Keratinocyte (primary cell): ENCODE results near the gene PLA2G4C. TPM values are rescaled to one million over a fixed set of nuclear protein-coding genes. Genes with fewer than 3 reads are reported as not detected.

Source experiments
- DNase-seq: peaks from one replicate; pipeline ENCODE4 v3.0.0-alpha.2; 2011; ENCODE audit warnings: low read depth, missing footprints, low spot score
- FAIRE-seq: peaks from 2 replicates; lab custom pipeline; 2011; peaks lifted over from hg19 to GRCh38; lab: Jason Lieb, UNC
- H2AFZ ChIP-seq: 2 replicates; pipeline ENCODE4 v1.6.0; 2012; ENCODE audit warnings: low read length, control low read depth, inconsistent platforms; ENCODE audit not compliant: control insufficient read depth
- H3K27ac ChIP-seq: 2 replicates; pipeline ENCODE4 v1.5.1; 2011; ENCODE audit warnings: low read length; ENCODE audit not compliant: control insufficient read depth, insufficient read depth
- H3K27me3 ChIP-seq: 3 replicates; pipeline ENCODE4 v1.6.0; 2011; ENCODE audit warnings: low read length; ENCODE audit not compliant: control insufficient read depth, insufficient read depth; ENCODE audit errors: extremely low read depth
- H3K36me3 ChIP-seq, 2 experiments: 2 replicates in 1 of 2; 3 replicates in 1 of 2; pipeline ENCODE4 v1.5.1; 2011; ENCODE audit warnings: low read length in 2 of 2, mild to moderate bottlenecking in 1 of 2; ENCODE audit not compliant: control insufficient read depth in 2 of 2, insufficient read depth in 2 of 2; ENCODE audit errors: extremely low read depth in 1 of 2
- H3K4me1 ChIP-seq: 3 replicates; pipeline ENCODE4 v1.5.1; 2011; ENCODE audit warnings: low read length; ENCODE audit not compliant: control insufficient read depth, insufficient read depth; ENCODE audit errors: extremely low read depth
- H3K4me2 ChIP-seq: 3 replicates; pipeline ENCODE4 v1.6.0; 2011; ENCODE audit warnings: low read depth, low read length; ENCODE audit not compliant: control insufficient read depth, insufficient read depth; ENCODE audit errors: extremely low read depth
- H3K4me3 ChIP-seq, 3 experiments: fragments of 200-600 bp in 1 of 3; sonication (generic) in 1 of 3; 2 replicates in 2 of 3; 3 replicates in 1 of 3; pipeline ENCODE4 v1.5.1; 2011 to 2016; ENCODE audit warnings: low read length in 3 of 3, mild to moderate bottlenecking in 3 of 3, control low read depth in 2 of 3, inconsistent platforms in 1 of 3, low read depth in 1 of 3, mixed read lengths in 1 of 3, mixed run types in 1 of 3, moderate library complexity in 1 of 3; ENCODE audit not compliant: control insufficient read depth in 2 of 3, insufficient read depth in 2 of 3; ENCODE audit errors: extremely low read depth in 1 of 3
- H3K79me2 ChIP-seq: 2 replicates; pipeline ENCODE4 v1.6.0; 2012; ENCODE audit warnings: low read length; ENCODE audit not compliant: control insufficient read depth, insufficient read depth
- H3K9ac ChIP-seq: 3 replicates; pipeline ENCODE4 v1.6.0; 2011; ENCODE audit warnings: low read length; ENCODE audit not compliant: control insufficient read depth, insufficient read depth; ENCODE audit errors: extremely low read depth
- H3K9me1 ChIP-seq: 3 replicates; pipeline ENCODE4 v1.6.0; 2011; ENCODE audit warnings: low read length; ENCODE audit not compliant: control insufficient read depth, insufficient read depth; ENCODE audit errors: extremely low read depth
- H3K9me3 ChIP-seq: 2 replicates; pipeline ENCODE4 v1.5.1; 2012; ENCODE audit warnings: low read depth, low read length; ENCODE audit not compliant: control insufficient read depth
- H4K20me1 ChIP-seq: 3 replicates; pipeline ENCODE4 v1.6.0; 2011; ENCODE audit warnings: low read length; ENCODE audit not compliant: control insufficient read depth, insufficient read depth; ENCODE audit errors: extremely low read depth
- CTCF ChIP-seq, 3 experiments: IDR thresholded peaks in 1 of 3; conservative IDR thresholded peaks in 1 of 3; optimal IDR thresholded peaks in 1 of 3; 2 replicates in 2 of 3; 3 replicates in 1 of 3; pipeline versions ENCODE3 to v1.5.1; 2011; ENCODE audit warnings: low read length in 3 of 3, mild to moderate bottlenecking in 3 of 3, moderate library complexity in 2 of 3, control low read depth in 1 of 3, inconsistent platforms in 1 of 3; ENCODE audit not compliant: insufficient read depth in 2 of 3; ENCODE audit errors: extremely low read depth in 1 of 3
- EZH2 ChIP-seq: IDR thresholded peaks from one replicate; pipeline ENCODE4 v1.6.1; 2012; ENCODE audit warnings: inconsistent platforms, mild to moderate bottlenecking, low read length, moderate library complexity
- dilution Hi-C: fragments of 300-500 bp; cut with MboI; formaldehyde crosslinking; loops from one replicate; pipeline ENCODE4 v1.7.0; 2020; ENCODE audit warnings: low sequenced_read_pairs; ENCODE audit not compliant: extremely low pct_ligation_motif_present
- polyA plus RNA-seq, 5 experiments: library from polyadenylated mRNA; depleted of rRNA in 3 of 5; stranded (reverse) in 3 of 5; stranded (forward) in 1 of 5; unstranded in 1 of 5; fragments of >200 nt; gene quantifications; 1 replicate in 1 of 5; 2 replicates in 3 of 5; 3 replicates in 1 of 5; pipeline versions ENCODE4 v1.2.1 to v1.2.3, GENCODE V29; 2011 to 2012; ENCODE audit warnings: missing spikeins in 2 of 5, low read depth in 1 of 5, low replicate concordance in 1 of 5

The PLA2G4C gene
- polyA plus RNA-seq, 1 donor (not counting 4 experiments of a cell fraction or from before 2014, with no cell fraction given) = 0.35 TPM

- no peaks in the 10 kb centered on the region for H4K20me1 ChIP-seq
- H3K27ac ChIP-seq = peak overlapping the region; percentile 60
- H3K4me1 ChIP-seq = peaks cover 35% of the 10 kb centered on the region
- no peaks in the 10 kb centered on the region for H3K9me3 ChIP-seq
- peak overlapping the region; percentile 48 for H2AFZ ChIP-seq
- no peak overlapping the region for H3K4me3 ChIP-seq
- H3K4me2 ChIP-seq = peak overlapping the region; percentile 22
- DNase-seq (no peak), FAIRE-seq (no peak)
- no peaks in the 10 kb centered on the region for H3K9me1 ChIP-seq
- no peaks in the 10 kb centered on the region for H3K79me2 ChIP-seq
- H3K9ac ChIP-seq = peak overlapping the region; percentile 43
- peaks cover 0 to 15% of the 10 kb centered on the region in 2 experiments for H3K36me3 ChIP-seq
- H3K27me3 ChIP-seq = no peaks in the 10 kb centered on the region
- dilution Hi-C loops = no loop called here
- TF ChIP-seq CTCF (optimal IDR thresholded peaks at IDR 0.05 in 1 of 3, IDR thresholded peaks at IDR 0.05 in 1 of 3, conservative IDR thresholded peaks at IDR 0.05 in 1 of 3; ENCODE audit: extremely low read depth in 1 of 3, insufficient read depth in 2 of 3, low read length in 3 of 3) (no peak), EZH2 (no peak)
Observed at GRCh38 chr19:48122421-48122820, 11.8 kb upstream of the PLA2G4C start.

- H3K9me1 ChIP-seq = no peaks in the 10 kb centered on the region
- peak overlapping the region; percentile 43 for H3K9ac ChIP-seq
- no peak for DNase-seq
- TF ChIP-seq CTCF (optimal IDR thresholded peaks at IDR 0.05 in 1 of 3, IDR thresholded peaks at IDR 0.05 in 1 of 3, conservative IDR thresholded peaks at IDR 0.05 in 1 of 3; ENCODE audit: extremely low read depth in 1 of 3, insufficient read depth in 2 of 3, low read length in 3 of 3) (no peak), EZH2 (no peak)
- no peaks in the 10 kb centered on the region for H3K79me2 ChIP-seq
- peak overlapping the region; percentile 60 for H3K27ac ChIP-seq
- H3K4me2 ChIP-seq = peak overlapping the region; percentile 22
- peak overlapping the region; percentile 48 for H2AFZ ChIP-seq
- peaks cover 35% of the 10 kb centered on the region for H3K4me1 ChIP-seq
- dilution Hi-C loops = no loop called here
- FAIRE-seq = peak; percentile 89
- no peaks in the 10 kb centered on the region for H3K27me3 ChIP-seq
- no peaks in the 10 kb centered on the region for H4K20me1 ChIP-seq
- H3K9me3 ChIP-seq = no peaks in the 10 kb centered on the region
- H3K36me3 ChIP-seq = peaks cover 0 to 15% of the 10 kb centered on the region in 2 experiments
- H3K4me3 ChIP-seq = no peak overlapping the region
Observed at GRCh38 chr19:48121909-48122371, 11.3 kb upstream of the PLA2G4C start.
